ENCODE results near the gene MPV17.

DNA sequence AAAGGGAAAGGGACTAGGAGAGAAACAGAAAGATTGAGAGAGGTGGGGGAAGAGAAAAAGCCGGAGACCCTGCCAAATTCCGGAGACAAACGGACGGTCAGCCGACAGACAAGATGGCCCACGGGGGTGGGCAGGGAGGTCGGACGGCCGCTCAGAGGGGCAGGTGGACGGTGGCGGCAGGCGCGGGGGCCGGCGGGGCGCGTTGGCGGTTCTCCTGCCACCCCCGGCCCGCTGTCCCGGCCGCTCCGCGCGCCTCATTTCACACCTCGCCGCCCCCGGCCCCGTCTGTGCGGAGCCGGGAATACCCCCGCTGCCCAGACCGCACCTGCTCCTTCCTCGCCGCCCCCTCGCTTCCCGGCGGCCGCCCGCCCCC, 61.0 kb downstream of the MPV17 start:
- TF ChIP-seq, protein P1, sequence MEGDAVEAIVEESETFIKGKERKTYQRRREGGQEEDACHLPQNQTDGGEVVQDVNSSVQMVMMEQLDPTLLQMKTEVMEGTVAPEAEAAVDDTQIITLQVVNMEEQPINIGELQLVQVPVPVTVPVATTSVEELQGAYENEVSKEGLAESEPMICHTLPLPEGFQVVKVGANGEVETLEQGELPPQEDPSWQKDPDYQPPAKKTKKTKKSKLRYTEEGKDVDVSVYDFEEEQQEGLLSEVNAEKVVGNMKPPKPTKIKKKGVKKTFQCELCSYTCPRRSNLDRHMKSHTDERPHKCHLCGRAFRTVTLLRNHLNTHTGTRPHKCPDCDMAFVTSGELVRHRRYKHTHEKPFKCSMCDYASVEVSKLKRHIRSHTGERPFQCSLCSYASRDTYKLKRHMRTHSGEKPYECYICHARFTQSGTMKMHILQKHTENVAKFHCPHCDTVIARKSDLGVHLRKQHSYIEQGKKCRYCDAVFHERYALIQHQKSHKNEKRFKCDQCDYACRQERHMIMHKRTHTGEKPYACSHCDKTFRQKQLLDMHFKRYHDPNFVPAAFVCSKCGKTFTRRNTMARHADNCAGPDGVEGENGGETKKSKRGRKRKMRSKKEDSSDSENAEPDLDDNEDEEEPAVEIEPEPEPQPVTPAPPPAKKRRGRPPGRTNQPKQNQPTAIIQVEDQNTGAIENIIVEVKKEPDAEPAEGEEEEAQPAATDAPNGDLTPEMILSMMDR (IDR thresholded peaks at IDR 0.05): no peak
- TF ChIP-seq POLR2A (IDR thresholded peaks at IDR 0.05): no peak

All from adrenal gland (tissue), 5 donors.